Measurements from ENCODE around the gene ACVR1B. TPM values are rescaled to one million over a fixed set of nuclear protein-coding genes. Genes with fewer than 3 reads are reported as not detected.

Gene ACVR1B
- total and polyA plus RNA-seq, 9 of the 15 experiments (the other 6 are each of a cell fraction or from before 2014, with no cell fraction given): 0.97 to 15.1 (median 6.8) TPM

- Histone ChIP-seq H3K9me1 (ENCODE audit: control insufficient read depth, insufficient read depth, low read length) (no peaks in the 10 kb centered on the region), H2AFZ (ENCODE audit: low read depth, low read length) (no peak overlapping the region), H3K36me3 (ENCODE audit: control insufficient read depth, insufficient read depth, low read length) (no peaks in the 10 kb centered on the region), H3K27ac (ENCODE audit: extremely low read depth, low read depth, low read length) (no peak overlapping the region), H3K4me1 (replicated peaks in 1 of 2; ENCODE audit: control insufficient read depth in 2 of 2, insufficient read depth in 2 of 2, low read length in 2 of 2) (peaks cover 40 to 54% of the 10 kb centered on the region in 2 experiments), H4K20me1 (replicated peaks; ENCODE audit: control insufficient read depth, insufficient read depth, low read length) (peaks cover 10% of the 10 kb centered on the region), H3K9me3 (replicated peaks; ENCODE audit: control insufficient read depth, insufficient read depth, low read depth, low read length) (no peaks in the 10 kb centered on the region), H3K4me2 (ENCODE audit: insufficient read depth, low read length) (no peak overlapping the region), H3K79me2 (ENCODE audit: control insufficient read depth, insufficient read depth, low read length) (no peaks in the 10 kb centered on the region), H3K27me3 (ENCODE audit: control insufficient read depth in 2 of 2, insufficient read depth in 2 of 2, low read length in 2 of 2) (no peaks in the 10 kb centered on the region; a peak in 1 of 5 replicates), H3K4me3 (no peak overlapping the region), H3K9ac (ENCODE audit: insufficient read depth in 1 of 2, low read depth in 2 of 2, low read length in 2 of 2) (0 out of 4 replicates have a peak overlapping the region, but pooled peaks of 1 of the 2 experiments have one; percentile 17)
- intact Hi-C loops (cut with micrococcal nuclease): no loop called here
- in situ Hi-C loops (cut with MboI): no loop called here
- no TSS peak for BruUV-seq (replicated peaks)
- POLR2A ChIA-PET: interaction anchor here (0.9 to 1.1 kb wide), 2 partner anchors 9 kb away, joined by 4 to 5 read pairs; no protein-coding TSS in a partner anchor
- ATAC-seq: no peak
- DNase-seq (ENCODE audit: extremely low read depth in 1 of 4, low spot score in 3 of 4): no peak
- 79% methylated on average over 16 of the region's 17 CpGs for WGBS (ENCODE audit: insufficient coverage, low coverage, missing lambda C conversion rate)
- no peak for TF ChIP-seq HIVEP1 (CRISPR knock-in tag; IDR thresholded peaks at IDR 0.05)
- FAIRE-seq: no peak
- CTCF ChIA-PET (ENCODE audit: low intra/inter-chr PET ratio): no interaction called here
Measured at GRCh38 chr12:51914034-51914923, 37.2 kb upstream of the ACVR1B start.

GRCh38 chr12:51915003-51915625, 36.4 kb upstream of the ACVR1B start:
- no peaks in the 10 kb centered on the region for H3K9me1 ChIP-seq (ENCODE audit: control insufficient read depth, insufficient read depth, low read length)
- no peaks in the 10 kb centered on the region for H3K79me2 ChIP-seq (ENCODE audit: control insufficient read depth, insufficient read depth, low read length)
- H2AFZ ChIP-seq (ENCODE audit: low read depth, low read length): peak overlapping the region; percentile 21
- ATAC-seq (peak; percentile 84), FAIRE-seq (peak; percentile 84), DNase-seq (ENCODE audit: extremely low read depth in 1 of 4, low spot score in 3 of 4) (peak; percentile 46 to 80 (median 75))
- peaks cover 10% of the 10 kb centered on the region for H4K20me1 ChIP-seq (replicated peaks; ENCODE audit: control insufficient read depth, insufficient read depth, low read length)
- no peak overlapping the region for H3K4me3 ChIP-seq
- CTCF ChIA-PET (ENCODE audit: low intra/inter-chr PET ratio): interaction anchor here (0.6 kb wide), 1 partner anchor 117 kb away, joined by 3 read pairs; no protein-coding TSS in a partner anchor
- in situ Hi-C loops (cut with MboI): no loop called here
- peak overlapping the region; percentile 57 for H3K4me2 ChIP-seq (ENCODE audit: insufficient read depth, low read length)
- no peaks in the 10 kb centered on the region for H3K36me3 ChIP-seq (ENCODE audit: control insufficient read depth, insufficient read depth, low read length)
- BruUV-seq (replicated peaks): no TSS peak
- H3K27ac ChIP-seq (ENCODE audit: extremely low read depth, low read depth, low read length): no peak overlapping the region
- intact Hi-C loops (cut with micrococcal nuclease): no loop called here
- no peaks in the 10 kb centered on the region for H3K9me3 ChIP-seq (replicated peaks; ENCODE audit: control insufficient read depth, insufficient read depth, low read depth, low read length)
- 18% methylated on average over 19 of the region's 28 CpGs for WGBS (ENCODE audit: insufficient coverage, low coverage, missing lambda C conversion rate)
- H3K4me1 ChIP-seq (replicated peaks in 1 of 2; ENCODE audit: control insufficient read depth in 2 of 2, insufficient read depth in 2 of 2, low read length in 2 of 2): peaks cover 38 to 54% of the 10 kb centered on the region in 2 experiments
- H3K9ac ChIP-seq (ENCODE audit: insufficient read depth in 1 of 2, low read depth in 2 of 2, low read length in 2 of 2): peak overlapping the region in 1 of 2 experiments; percentile 73; a peak in 2 of 4 replicates
- no peaks in the 10 kb centered on the region; a peak in 1 of 5 replicates for H3K27me3 ChIP-seq (ENCODE audit: control insufficient read depth in 2 of 2, insufficient read depth in 2 of 2, low read length in 2 of 2)
- POLR2A ChIA-PET: interaction anchor here (0.7 to 1.3 kb wide), 5 partner anchors 8 to 1260 kb away, joined by 3 to 5 read pairs (median 3); no protein-coding TSS in a partner anchor
- no peak for TF ChIP-seq SFPQ (IDR thresholded peaks at IDR 0.05; ENCODE audit: low read depth, low read length)
- TF ChIP-seq HDAC2 (IDR thresholded peaks at IDR 0.05): 0 out of 2 replicates have a peak, but pooled peaks have one; percentile 8
- no peak for TF ChIP-seq FOXJ3 (CRISPR knock-in tag; IDR thresholded peaks at IDR 0.05)
- 0 out of 2 replicates have a peak, but pooled peaks have one; percentile 18 for TF ChIP-seq CBFA2T2 (conservative IDR thresholded peaks at IDR 0.05)
- TF ChIP-seq ZSCAN29 (IDR thresholded peaks at IDR 0.05): no peak
- no peak for TF ChIP-seq ZNF280A (IDR thresholded peaks at IDR 0.05; ENCODE audit: low read depth, partially characterized antibody)
- TF ChIP-seq ERF (CRISPR knock-in tag; IDR thresholded peaks at IDR 0.05): no peak
